Activated T-helper 1 cell treated with anti-CD3 and anti-CD28 coated beads, Interleukin-12 subunit alpha, Interleukin-12 subunit beta, Interleukin-2, Interleukin-4 antibody, amounts not matched to agents 30 ng/mL and 10 ng/mL and 1 ng/mL, durations not matched to agents 14 hours and 24 hours and 36 hours (primary cell): ENCODE results near the gene SLC10A1. TPM values are rescaled to one million over a fixed set of nuclear protein-coding genes. Genes with fewer than 3 reads are reported as not detected.
A peak's percentile ranks its signal among the peaks of the same experiment; 100 is the strongest.
"Not testable (repeated sequence)": the region's sequence is repeated elsewhere in the genome, so short reads cannot be mapped to it uniquely, and the experiment has no call there.

Experiments
- DNase-seq: peaks from one replicate; pipeline ENCODE4 v3.0.0; 2021; ENCODE audit warnings: low spot score
- H3K27ac Mint-ChIP-seq: one replicate; pipeline ENCODE4 v1.8.0; 2021; ENCODE audit warnings: mild to moderate bottlenecking, mixed read lengths
- H3K27me3 Mint-ChIP-seq: one replicate; pipeline ENCODE4 v1.8.0; 2022; ENCODE audit warnings: mild to moderate bottlenecking, moderate library complexity, mixed read lengths; ENCODE audit not compliant: insufficient read depth
- H3K36me3 Mint-ChIP-seq: one replicate; pipeline ENCODE4 v1.8.0; 2021; ENCODE audit warnings: low read depth, mixed read lengths
- H3K4me1 Mint-ChIP-seq: one replicate; pipeline ENCODE4 v1.8.0; 2021; ENCODE audit warnings: low read depth, mixed read lengths
- H3K4me3 Mint-ChIP-seq: one replicate; pipeline ENCODE4 v1.8.0; 2021; ENCODE audit warnings: mild to moderate bottlenecking, moderate library complexity, mixed read lengths
- H3K9me3 Mint-ChIP-seq: one replicate; pipeline ENCODE4 v1.8.0; 2021; ENCODE audit warnings: mixed read lengths
- intact Hi-C: fragments of 100-400 bp; cut with micrococcal nuclease; formaldehyde crosslinking; loops from one replicate; pipeline ENCODE4 v1.15.1; 2024
- total RNA-seq: library from RNA; stranded (reverse); gene quantifications from 2 replicates; pipeline ENCODE4 v1.2.3, GENCODE V29; 2022

Gene SLC10A1
- total RNA-seq, 1 donor from 2014 or later: not detected

- peaks cover 6% of the 10 kb centered on the region for H3K4me1 Mint-ChIP-seq
- no peaks in the 10 kb centered on the region for H3K27me3 Mint-ChIP-seq
- no peak overlapping the region for H3K4me3 Mint-ChIP-seq
- no peak for DNase-seq
- H3K27ac Mint-ChIP-seq: no peak overlapping the region
- intact Hi-C loops: no loop called here
- H3K9me3 Mint-ChIP-seq: no peaks in the 10 kb centered on the region
- H3K36me3 Mint-ChIP-seq: no peaks in the 10 kb centered on the region
Measured at GRCh38 chr14:69755296-69755695, 41.7 kb downstream of the SLC10A1 start.

- H3K4me1 Mint-ChIP-seq: peaks cover 6% of the 10 kb centered on the region
- no peaks in the 10 kb centered on the region for H3K36me3 Mint-ChIP-seq
- H3K4me3 Mint-ChIP-seq: no peak overlapping the region
- H3K9me3 Mint-ChIP-seq: no peaks in the 10 kb centered on the region
- intact Hi-C loops: no loop called here
- DNase-seq: no peak
- no peak overlapping the region for H3K27ac Mint-ChIP-seq
- peaks cover 2% of the 10 kb centered on the region for H3K27me3 Mint-ChIP-seq
Measured at GRCh38 chr14:69754487-69754886, 42.6 kb downstream of the SLC10A1 start.

GRCh38 chr14:69753860-69754259 is 43.2 kb downstream of the SLC10A1 start:
- Mint-ChIP-seq H3K27ac (no peak overlapping the region), H3K4me3 (no peak overlapping the region), H3K9me3 (no peaks in the 10 kb centered on the region), H3K4me1 (peaks cover 6% of the 10 kb centered on the region), H3K36me3 (no peaks in the 10 kb centered on the region), H3K27me3 (peaks cover 2% of the 10 kb centered on the region)
- intact Hi-C loops: no loop called here
- no peak for DNase-seq

GRCh38 chr14:69752773-69753172 is 44.3 kb downstream of the SLC10A1 start:
- no peak overlapping the region for H3K27ac Mint-ChIP-seq

GRCh38 chr14:69750495-69750894 is 46.5 kb downstream of the SLC10A1 start:
- H3K27ac Mint-ChIP-seq: no peak overlapping the region
- no peak for DNase-seq
- H3K9me3 Mint-ChIP-seq: no peaks in the 10 kb centered on the region
- no peaks in the 10 kb centered on the region for H3K36me3 Mint-ChIP-seq
- peaks cover 2% of the 10 kb centered on the region for H3K27me3 Mint-ChIP-seq
- H3K4me1 Mint-ChIP-seq: peaks cover 10% of the 10 kb centered on the region
- intact Hi-C loops: no loop called here
- H3K4me3 Mint-ChIP-seq: no peak overlapping the region

More at GRCh38 chr14:69752773-69753172, 44.3 kb downstream of the SLC10A1 start:
- Mint-ChIP-seq H3K36me3 (no peaks in the 10 kb centered on the region), H3K4me3 (no peak overlapping the region), H3K27me3 (peaks cover 2% of the 10 kb centered on the region), H3K9me3 (no peaks in the 10 kb centered on the region), H3K4me1 (peaks cover 6% of the 10 kb centered on the region)
- DNase-seq: no peak
- intact Hi-C loops: no loop called here

- DNase-seq: no peak
- Mint-ChIP-seq H3K27me3 (peaks cover 2% of the 10 kb centered on the region), H3K36me3 (no peaks in the 10 kb centered on the region), H3K9me3 (no peaks in the 10 kb centered on the region), H3K4me1 (peaks cover 6% of the 10 kb centered on the region), H3K4me3 (no peak overlapping the region), H3K27ac (no peak overlapping the region)
- intact Hi-C loops: no loop called here
Measured at GRCh38 chr14:69749956-69750355, 47.1 kb downstream of the SLC10A1 start.

- Mint-ChIP-seq H3K27me3 (no peaks in the 10 kb centered on the region), H3K4me3 (no peak overlapping the region), H3K27ac (no peak overlapping the region), H3K9me3 (peaks cover 4% of the 10 kb centered on the region), H3K36me3 (peaks cover 2% of the 10 kb centered on the region), H3K4me1 (peaks cover 3% of the 10 kb centered on the region)
- no peak for DNase-seq
- intact Hi-C loops: no loop called here
Measured at GRCh38 chr14:69741055-69741454, 56.0 kb downstream of the SLC10A1 start.

GRCh38 chr14:69736405-69736804 is 60.6 kb downstream of the SLC10A1 start:
- H3K4me1 Mint-ChIP-seq, H3K27ac Mint-ChIP-seq, DNase-seq, intact Hi-C loops, H3K36me3 Mint-ChIP-seq, H3K27me3 Mint-ChIP-seq, H3K4me3 Mint-ChIP-seq, H3K9me3 Mint-ChIP-seq: not testable (repeated sequence)

GRCh38 chr14:69731919-69732598 is 65.0 kb downstream of the SLC10A1 start:
- not testable (repeated sequence) for H3K4me3 Mint-ChIP-seq, H3K9me3 Mint-ChIP-seq, DNase-seq, H3K36me3 Mint-ChIP-seq, H3K27ac Mint-ChIP-seq, H3K27me3 Mint-ChIP-seq
- peaks cover 24% of the 10 kb centered on the region for H3K4me1 Mint-ChIP-seq
- intact Hi-C loops: loop anchor here (2.0 kb wide), 1 partner anchor 297 kb away; no protein-coding TSS in a partner anchor

GRCh38 chr14:69727860-69728259 is 69.2 kb downstream of the SLC10A1 start:
- DNase-seq: no peak
- Mint-ChIP-seq H3K9me3 (no peaks in the 10 kb centered on the region), H3K4me3 (peak overlapping the region; percentile 72), H3K27me3 (peaks cover 2% of the 10 kb centered on the region), H3K4me1 (peaks cover 38% of the 10 kb centered on the region), H3K36me3 (no peaks in the 10 kb centered on the region), H3K27ac (peak overlapping the region; percentile 4)
- intact Hi-C loops: loop anchor here (1.0 to 2.0 kb wide), 6 partner anchors 39 to 143 kb away; partner anchors contain the start of genes SRSF5 and SUSD6

- peak; percentile 76 for DNase-seq
- Mint-ChIP-seq H3K9me3 (no peaks in the 10 kb centered on the region), H3K4me1 (peaks cover 38% of the 10 kb centered on the region), H3K4me3 (peak overlapping the region; percentile 72), H3K36me3 (no peaks in the 10 kb centered on the region), H3K27ac (peak overlapping the region; percentile 74), H3K27me3 (no peaks in the 10 kb centered on the region)
- intact Hi-C loops: loop anchor here (1.0 to 2.0 kb wide), 7 partner anchors 11 to 142 kb away; partner anchors contain the start of genes SRSF5 and SUSD6
Measured at GRCh38 chr14:69726761-69727511, 70.1 kb downstream of the SLC10A1 start.
